HG03520 (cell line): Measurements from ENCODE around the gene SMIM36.
"Not testable (repeated sequence)": the region's sequence is repeated elsewhere in the genome, so short reads cannot be mapped to it uniquely, and the experiment has no call there.

ENCODE experiments used
- ATAC-seq: cut with Tn5 transposase; IDR thresholded peaks from one replicate; pipeline ENCODE4 v1.9.1; 2021; ENCODE audit warnings: mild to moderate bottlenecking, moderate library complexity; ENCODE audit not compliant: unreplicated experiment

SMIM36 gene

DNA sequence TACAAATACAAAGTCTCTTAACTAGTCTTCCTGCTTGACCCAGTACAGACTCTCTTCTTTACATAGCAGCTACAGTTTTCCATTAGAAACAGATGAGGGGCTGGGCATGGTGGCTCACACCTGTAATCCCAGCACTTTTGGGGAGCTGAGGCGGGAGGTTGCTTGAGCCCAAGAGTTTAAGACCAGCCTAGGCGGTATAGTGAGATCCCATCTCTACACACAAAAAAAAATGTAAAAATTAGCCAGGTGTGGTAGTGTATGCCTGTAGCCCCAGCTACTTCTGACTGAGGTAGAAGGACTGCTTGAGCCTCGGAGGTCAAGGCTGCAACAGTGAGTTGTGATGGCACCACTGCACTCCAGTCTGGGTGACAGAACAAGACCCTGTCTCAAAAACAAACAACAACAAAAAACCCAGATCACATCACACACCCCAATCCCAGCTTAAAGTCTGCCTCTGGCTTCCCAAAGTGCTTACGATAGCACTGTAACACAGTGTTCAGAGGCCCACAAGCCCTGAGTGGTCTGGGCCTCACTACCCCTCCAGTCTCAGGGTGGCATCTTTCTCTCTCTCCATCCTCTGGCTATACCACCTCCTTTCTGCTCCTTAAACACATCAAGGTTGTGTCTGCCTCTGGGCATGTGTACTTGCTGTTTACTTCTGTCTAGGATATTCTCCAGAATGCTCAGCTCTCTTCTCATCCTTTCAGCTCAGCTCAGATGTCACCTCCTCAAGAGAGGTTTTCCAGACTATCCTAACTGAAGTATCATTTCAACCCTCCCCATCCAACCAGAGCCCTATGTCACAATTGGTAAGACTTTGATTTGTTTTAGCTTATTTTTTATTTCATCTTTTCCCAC, 93.6 kb downstream of the SMIM36 start:
- no peak for ATAC-seq

DNA sequence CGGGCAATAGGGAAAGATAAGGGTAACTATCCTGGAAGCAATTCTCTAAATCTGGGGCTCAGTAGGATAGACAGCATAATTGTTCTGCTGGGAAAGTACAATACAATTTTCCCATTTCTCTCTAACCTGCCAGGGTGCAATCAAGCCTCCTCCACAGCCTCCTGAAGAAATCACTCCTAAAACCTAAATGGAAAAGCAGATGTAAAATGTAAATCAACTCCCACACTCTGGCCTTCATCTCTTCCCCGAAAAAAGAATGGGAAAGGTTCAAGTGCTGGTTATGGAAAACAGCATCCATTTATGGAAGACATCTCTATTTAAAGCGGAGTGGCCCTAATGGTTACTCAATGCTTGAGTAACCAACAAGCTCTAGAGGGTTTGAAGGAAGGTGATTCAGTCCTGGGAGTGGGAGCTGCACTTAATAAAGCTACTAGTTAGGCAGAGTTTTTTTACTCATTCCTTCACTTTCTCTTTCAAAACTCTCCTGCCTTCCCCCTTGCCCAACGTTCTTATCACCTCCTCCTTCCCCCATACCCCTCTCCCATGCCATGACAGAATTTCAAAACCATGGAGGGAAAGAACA, 94.7 kb downstream of the SMIM36 start:
- ATAC-seq: no peak

DNA sequence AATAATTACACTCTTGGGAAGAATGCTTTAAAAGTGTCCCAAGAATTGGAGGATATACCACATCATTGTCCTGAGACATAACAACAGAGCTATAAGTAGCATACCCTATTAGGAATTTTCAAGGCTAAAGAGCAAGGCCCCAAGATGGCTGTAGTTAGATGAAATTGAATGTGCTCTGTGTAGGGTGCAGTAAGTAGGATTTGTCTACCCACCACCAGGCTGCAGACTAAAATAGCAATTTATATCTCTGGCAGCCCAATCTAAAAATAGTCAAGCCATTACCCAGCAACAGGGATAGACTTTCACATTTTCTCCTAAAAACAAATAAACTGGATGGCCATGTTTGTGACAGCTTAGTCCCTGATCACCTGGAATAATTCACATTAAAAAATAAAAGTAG, 95.3 kb downstream of the SMIM36 start:
- ATAC-seq: no peak

DNA sequence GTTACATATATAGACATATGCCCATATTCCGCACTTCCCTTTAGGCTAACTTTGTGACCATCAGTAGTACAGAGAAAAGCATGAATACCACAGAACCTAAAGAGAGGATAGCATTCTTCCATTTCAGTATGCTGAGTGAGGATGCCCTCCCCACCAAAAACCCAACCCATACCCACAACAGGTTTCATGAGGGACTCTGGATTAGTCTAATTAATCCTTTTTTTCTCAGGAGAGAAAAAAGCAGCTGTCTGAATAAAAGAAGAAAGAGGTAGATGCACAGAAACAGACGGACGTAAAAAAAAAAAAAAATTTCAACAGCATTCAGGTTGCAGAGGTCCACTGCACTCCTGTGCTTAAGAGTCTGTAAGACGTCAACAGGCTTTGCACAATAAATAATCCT, 96.3 kb downstream of the SMIM36 start:
- no peak for ATAC-seq

DNA sequence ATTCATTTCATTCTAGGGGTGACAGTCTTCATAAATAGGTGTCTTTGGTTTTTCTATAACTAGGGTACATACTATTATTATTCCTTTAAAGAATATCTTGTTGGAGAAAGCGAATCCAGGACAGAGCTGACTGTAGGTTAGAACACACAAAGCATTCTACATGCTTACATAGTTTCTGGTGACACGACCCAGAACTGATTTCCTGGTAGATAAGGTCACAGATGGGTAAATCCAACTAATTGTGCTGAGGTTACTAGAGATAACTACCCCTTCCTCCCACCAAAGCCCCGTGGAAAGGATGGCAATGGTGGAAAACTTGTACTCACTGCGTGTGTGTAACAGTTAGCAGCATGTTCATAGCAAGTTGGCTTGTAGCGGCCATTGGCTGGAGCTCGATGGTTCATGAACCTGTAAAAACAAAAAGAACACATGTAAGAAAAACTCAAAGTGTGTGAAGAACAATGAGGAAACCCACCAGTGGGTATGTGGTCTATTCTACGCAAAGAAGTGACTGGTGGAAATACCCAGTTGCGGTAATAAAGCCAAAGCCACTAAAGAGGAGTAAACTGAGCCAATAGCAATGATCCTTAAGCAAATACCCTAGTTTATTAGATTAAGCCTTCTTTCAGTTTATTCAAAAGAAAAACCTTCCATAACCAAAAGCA, 97.3 kb downstream of the SMIM36 start:
- ATAC-seq: no peak

DNA sequence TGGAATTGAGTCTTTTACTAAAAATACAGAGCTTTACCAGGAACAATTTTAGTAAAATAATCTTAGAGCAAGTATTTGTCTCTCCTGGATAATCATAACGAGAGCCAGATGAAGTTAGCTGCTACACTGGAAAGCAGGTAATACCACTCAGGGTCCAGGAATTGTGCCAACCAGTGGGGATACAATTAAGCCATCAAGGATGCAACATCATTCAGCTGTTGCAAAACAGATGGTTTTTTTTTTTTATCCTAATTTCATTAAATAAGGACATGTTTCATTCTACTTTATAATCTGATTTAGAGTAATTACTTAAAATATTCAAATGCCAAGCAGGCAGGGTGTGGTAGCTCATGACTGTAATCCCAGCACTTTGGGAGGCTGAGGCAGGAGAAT, 99.8 kb downstream of the SMIM36 start:
- no peak for ATAC-seq

DNA sequence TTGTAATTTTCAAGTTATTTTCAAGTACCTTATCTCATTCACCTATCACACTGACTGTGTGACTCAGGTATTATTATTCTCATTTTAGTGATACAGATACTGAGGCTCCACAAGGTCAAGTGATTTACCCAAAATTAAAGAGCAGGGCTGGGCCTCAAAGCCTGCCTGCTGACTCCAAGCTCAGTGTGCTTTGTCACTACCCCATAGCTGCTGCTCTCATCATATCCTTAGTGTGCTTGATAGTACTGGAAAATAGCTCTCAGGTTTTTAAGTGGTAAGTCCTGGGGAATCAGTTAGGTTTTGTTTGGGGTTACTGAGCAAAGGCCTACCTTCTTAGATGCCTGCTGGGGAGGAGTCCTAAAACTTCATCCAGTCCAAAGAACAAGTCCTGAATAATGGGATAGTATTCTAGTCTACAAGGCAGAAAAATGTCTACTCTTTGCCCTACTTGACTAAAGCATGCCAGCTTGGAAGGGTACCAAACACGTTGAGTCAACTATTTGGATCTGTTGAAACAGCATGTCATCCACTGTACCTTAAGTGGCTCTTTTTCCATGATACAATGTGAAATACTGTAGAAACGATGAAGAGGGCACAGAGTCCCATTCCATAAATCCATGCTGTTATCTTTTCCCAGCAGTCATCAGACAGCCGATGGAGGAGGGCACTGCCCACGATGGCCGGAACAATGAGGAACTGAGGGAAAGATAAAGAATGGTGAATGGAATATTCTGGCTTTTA, 100.4 kb downstream of the SMIM36 start:
- ATAC-seq: no peak

DNA sequence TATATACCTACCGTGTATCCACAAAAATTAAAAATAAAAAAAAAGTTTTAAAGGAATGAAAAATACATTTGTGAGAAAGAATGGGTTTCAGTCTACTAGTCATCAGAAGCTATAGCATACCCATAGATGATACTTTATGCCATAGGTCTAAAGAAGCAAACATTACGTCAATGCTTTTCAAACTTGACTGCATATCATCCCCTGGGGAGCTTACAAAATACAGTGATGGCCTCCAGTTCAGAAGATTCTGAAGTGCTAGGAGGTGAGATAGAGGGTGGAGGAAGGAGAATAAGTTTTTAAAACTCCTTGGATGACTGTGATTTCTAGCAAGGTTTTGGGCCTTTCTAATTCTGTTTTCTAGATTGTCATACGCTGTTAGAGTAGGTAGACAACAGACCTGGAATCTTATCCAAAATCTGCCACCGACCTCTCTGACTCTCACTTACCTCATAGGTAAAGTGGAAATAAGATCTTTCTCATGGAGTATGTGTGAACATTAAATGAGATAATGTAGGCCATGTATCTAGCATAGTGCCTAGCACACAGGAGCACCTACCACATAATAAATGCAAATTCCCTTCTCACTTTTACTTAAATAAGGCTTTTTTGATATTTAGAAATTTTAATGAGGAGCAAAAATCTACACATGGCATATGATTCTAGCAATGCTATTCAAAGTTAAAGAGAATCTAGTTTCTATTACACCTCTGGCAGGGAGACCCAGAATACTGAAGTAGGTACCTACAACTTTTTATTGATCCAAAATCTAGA, 102.0 kb downstream of the SMIM36 start:
- no peak for ATAC-seq

DNA sequence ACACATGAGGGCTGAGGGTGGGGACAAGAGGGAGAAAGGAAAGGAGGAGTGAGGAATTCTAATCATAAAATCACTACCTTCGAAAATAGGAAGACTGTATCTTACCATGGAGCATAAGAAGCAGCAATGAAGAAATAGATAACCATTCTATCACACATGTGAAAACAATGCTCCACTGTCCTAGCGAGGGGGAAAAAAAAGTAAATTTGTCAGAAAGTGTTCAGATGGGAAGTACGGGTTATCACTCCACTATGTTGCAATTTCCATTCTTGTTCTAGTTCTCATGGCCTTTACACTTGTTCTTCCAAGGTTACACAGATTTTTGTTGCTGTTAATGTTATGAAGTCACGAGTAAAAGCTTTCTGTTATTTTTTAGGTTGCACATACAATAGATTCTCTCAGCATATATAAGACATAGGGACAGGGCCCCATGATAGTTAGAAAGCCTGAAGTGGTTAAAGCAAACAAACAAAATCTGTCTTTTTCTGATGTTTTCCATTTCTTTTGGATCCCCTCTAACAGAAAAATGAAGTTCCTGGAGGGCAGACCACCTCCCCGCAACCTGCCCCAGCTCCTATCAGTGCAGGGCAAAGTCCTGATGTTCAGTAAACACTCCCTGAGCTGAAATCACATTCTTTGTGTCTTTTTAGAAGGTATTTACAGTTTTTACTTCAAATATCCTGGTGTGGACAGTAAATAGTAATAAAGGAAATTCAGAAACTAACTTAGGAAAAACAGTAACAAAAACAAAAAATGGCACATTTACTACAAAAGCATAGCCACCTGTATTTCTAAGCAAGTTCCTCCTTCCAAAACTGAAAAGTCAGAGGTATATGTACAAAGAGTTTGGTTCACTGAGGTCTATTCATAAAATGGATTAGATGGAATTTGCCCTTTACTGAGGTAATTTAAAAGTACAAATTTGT, 103.3 kb downstream of the SMIM36 start:
- ATAC-seq: no peak

DNA sequence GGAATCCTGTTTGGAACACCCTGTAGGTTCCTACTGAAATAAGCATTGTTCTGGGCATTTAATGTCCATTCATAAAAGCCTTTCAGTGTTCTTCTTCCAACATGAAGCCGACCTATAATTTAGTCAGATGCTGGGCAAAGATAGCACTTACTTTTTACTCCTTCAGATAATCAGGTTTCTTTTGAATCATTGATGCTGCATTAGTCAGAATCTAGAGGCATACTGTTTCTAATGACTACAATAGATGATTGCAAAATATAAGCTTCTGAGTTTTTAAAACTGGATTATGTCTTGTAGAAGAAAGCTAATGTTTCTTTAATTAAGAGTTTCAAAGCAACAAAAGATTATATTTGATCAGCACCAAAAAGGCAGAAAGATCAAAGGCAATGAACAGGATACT, 105.7 kb downstream of the SMIM36 start:
- ATAC-seq: no peak

DNA sequence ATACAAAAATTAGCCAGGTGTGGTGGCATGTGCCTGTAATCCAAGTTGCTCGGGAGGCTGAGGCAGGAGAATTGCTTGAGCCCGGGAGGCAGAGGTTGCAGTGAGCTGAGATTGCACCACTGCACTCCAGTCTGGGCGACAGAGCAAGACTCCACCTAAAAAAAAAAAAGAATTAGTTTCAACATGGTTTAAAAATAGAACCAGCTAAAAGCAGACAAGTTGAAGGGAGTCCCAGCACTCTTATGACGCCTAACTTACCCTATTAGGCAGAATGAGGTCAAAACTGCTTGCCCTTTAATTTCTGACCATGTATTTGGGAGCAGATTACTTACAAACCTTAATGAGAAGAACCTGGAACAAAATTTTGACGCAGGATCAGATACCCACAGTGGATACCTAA, 107.1 kb downstream of the SMIM36 start:
- not testable (repeated sequence) for ATAC-seq

DNA sequence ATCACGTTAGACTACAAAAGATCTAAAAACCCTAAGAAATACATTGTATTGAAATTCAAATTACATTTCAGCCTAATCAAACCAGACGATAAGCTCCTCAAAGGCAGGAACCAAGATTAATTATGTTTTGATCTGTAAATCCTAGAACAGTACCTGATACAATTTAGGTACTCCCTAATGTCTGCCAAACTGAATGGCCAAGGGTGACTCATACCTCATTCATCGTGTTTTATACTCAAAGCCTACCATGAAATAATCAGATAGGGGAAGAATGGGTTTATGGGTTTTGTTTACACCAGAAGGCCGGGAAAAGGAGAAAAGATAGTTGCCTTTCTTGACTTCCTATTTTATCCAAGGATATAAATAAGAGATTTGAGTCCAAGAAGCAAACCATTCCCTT, 108.9 kb downstream of the SMIM36 start:
- ATAC-seq: no peak
